DND-41 (cell line): ENCODE data around the gene DOCK8.

Experiments
- EZH2 ChIP-seq: IDR thresholded peaks from 3 replicates; pipeline ENCODE4 v1.6.1; 2012; ENCODE audit warnings: borderline replicate concordance, low read depth, mild to moderate bottlenecking, moderate library complexity, low read length, inconsistent platforms; ENCODE audit not compliant: severe bottlenecking
- TF ChIP-seq, protein P1 (sequence below): IDR thresholded peaks from 2 replicates; pipeline ENCODE4 v1.5.1; 2012; ENCODE audit warnings: borderline replicate concordance, low read length, moderate library complexity, mild to moderate bottlenecking; ENCODE audit not compliant: poor library complexity, severe bottlenecking; ENCODE audit errors: extremely low read depth

DNA sequence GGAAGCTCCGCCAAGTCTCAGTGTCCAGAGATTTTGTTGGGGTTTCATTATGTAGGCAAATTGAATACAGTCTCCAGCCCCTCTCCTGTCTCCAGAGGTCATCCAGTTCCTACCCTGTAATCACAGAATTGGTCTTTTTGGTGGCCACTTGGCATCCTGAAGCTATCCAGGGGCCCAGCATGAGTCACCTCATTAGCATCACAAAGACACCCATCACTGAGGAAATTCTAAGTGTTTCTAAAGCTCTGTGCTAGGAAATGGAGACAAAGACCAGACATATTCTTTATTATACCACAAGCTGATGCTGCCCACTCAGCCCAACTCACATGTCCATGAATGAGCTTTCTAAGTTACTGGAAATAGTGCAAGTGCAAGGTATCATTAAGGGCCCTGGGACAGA lies 229.9 kb downstream of the DOCK8 start:
- TF ChIP-seq, protein P1, sequence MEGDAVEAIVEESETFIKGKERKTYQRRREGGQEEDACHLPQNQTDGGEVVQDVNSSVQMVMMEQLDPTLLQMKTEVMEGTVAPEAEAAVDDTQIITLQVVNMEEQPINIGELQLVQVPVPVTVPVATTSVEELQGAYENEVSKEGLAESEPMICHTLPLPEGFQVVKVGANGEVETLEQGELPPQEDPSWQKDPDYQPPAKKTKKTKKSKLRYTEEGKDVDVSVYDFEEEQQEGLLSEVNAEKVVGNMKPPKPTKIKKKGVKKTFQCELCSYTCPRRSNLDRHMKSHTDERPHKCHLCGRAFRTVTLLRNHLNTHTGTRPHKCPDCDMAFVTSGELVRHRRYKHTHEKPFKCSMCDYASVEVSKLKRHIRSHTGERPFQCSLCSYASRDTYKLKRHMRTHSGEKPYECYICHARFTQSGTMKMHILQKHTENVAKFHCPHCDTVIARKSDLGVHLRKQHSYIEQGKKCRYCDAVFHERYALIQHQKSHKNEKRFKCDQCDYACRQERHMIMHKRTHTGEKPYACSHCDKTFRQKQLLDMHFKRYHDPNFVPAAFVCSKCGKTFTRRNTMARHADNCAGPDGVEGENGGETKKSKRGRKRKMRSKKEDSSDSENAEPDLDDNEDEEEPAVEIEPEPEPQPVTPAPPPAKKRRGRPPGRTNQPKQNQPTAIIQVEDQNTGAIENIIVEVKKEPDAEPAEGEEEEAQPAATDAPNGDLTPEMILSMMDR: no peak
- no peak for TF ChIP-seq EZH2
